C4-2B (cell line): ENCODE data around the gene OR5B21.

Experiments used
- H3K27ac ChIP-seq: fragments of 450-650 bp; 2 replicates; pipeline ENCODE4 v1.5.1; 2017
- CTCF ChIP-seq: fragments of 450-650 bp; conservative IDR thresholded peaks from 2 replicates; pipeline ENCODE4 v1.5.1; 2017; ENCODE audit warnings: mild to moderate bottlenecking
- ZFX ChIP-seq: fragments of 450-650 bp; IDR thresholded peaks from 2 replicates; pipeline ENCODE4 v1.6.1; 2017

The OR5B21 gene

DNA sequence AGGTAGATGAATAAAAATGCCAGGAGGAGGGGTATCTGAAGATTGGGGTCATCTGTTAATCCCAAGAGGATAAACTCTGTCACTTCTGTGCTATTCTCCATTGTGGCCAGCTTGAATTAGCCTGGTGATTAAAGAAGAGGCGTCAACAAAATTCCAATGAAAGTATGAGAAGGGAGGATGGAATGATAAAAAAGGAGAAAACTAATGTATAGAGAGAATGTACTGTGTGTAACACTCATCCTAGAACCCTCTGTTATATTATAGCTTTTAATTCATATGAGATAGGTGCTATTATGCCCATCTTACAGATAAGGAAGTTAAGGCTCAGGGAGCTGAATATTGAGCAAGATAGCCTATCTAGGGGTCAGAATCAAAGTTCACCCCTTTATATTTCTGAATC lies at the start of gene OR5B21:
OR5B21 (minus strand) TSS at position 101 of the 400 bp plus-strand sequence; CDS start at position 101, 0 bp downstream.
- no peak within 1 kb of the TSS for H3K27ac ChIP-seq
- TF ChIP-seq ZFX (no peak), CTCF (no peak)

DNA sequence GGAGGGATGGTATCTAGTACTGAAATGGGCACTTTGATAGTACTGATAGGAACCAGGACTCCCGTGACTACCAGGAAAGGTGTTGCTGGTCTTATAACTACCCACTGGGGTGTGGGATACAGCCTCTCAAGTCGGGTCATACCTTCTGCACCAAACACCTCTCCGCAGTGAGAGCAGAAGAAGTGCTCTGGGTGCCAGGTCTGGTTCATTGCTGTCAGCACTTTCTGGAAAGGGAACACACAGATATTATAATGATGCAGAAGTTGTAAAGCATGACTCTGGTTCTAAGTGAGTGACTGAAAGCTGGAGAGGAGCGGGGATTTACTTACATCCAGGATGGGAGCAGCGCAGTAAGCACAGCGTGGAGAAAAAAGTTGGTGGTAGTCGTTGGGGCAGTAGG lies 41.7 kb upstream of the OR5B21 start:
- TF ChIP-seq ZFX (no peak), CTCF (no peak)
- no peak overlapping the region for H3K27ac ChIP-seq

GRCh38 chr11:58546841-58547240 lies 38.9 kb upstream of the OR5B21 start:
- TF ChIP-seq ZFX (no peak), CTCF (no peak)
- H3K27ac ChIP-seq, result no peak overlapping the region

- no peak for TF ChIP-seq CTCF
- no peak for TF ChIP-seq ZFX
- no peak overlapping the region for H3K27ac ChIP-seq
These were observed 24.0 kb upstream of the OR5B21 start for GRCh38 chr11:58531865-58532341.

GRCh38 chr11:58530236-58530635 lies 22.3 kb upstream of the OR5B21 start:
- TF ChIP-seq CTCF (no peak), ZFX (no peak)
- no peak overlapping the region for H3K27ac ChIP-seq

DNA sequence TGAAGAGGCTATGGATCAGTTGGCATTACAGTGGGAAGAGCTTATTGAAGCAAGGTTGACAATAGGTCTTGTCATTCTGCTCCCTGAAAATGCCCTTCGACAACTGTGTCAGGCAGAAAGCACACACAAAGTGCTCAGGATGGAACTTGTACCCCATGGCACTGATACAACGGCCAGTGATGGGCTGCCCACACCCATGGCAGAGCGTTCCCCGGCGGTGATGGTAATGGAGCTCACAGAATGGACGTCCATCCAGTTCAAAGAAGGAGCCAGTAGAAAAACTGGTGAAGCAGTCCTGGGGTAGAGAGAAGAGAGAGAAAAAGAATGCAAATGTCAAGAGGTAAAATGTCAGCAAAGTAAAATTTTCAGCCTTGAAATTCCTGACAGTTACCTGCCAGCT lies 19.5 kb upstream of the OR5B21 start:
- H3K27ac ChIP-seq, result no peak overlapping the region

DNA sequence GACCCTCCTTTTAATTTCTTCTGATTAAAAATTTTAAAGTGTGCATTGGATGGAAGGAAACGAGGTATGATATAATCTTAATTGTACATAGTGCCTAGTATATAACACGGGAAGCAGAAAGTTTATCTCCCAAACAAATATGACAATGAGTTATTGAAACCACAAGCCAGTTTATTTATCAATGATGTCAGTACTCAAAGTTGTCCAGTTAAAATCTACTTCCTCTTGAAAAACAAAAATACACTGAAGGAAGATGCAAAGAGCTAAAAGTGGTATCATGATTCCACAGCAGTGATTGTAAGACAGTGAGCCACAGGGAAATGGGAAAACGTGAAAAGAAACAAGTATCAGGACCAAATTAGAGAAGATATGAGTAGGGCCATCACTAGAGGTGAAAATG lies 18.8 kb upstream of the OR5B21 start:
- TF ChIP-seq CTCF (no peak), ZFX (no peak)
- H3K27ac ChIP-seq, result no peak overlapping the region

More for the DNA sequence above, 19.5 kb upstream of the OR5B21 start:
- TF ChIP-seq CTCF (no peak), ZFX (no peak)
